ENCODE measurements around the gene CCM2L. TPM values are rescaled to one million over a fixed set of nuclear protein-coding genes. Genes with fewer than 3 reads are reported as not detected.

CCM2L gene
- polyA plus RNA-seq, 1 donor: 5.2 TPM

DNA sequence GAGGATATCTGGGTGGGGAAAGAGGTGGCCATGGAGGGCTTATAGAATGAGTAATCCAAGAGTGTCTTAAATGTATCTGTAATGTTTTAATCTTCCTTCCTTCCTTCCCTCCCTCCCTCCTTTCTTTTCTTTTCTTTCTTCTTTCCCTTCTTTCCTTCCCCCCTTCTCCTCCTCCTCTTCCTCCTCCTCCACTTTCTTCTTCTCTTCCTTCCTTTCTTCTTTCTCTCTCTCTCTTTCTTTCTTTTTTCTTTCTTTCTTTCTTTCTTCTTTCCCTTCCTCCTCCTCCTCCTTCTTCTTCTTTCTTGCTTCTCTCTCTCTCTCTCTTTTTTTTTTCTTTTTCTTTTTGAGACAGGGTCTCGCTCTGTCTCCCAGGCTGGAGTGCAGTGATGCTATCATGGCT lies 49.0 kb downstream of the CCM2L start:
- DNase-seq: no peak

GRCh38 chr20:32062776-32063170 lies 52.5 kb downstream of the CCM2L start:
- no peak for DNase-seq

DNA sequence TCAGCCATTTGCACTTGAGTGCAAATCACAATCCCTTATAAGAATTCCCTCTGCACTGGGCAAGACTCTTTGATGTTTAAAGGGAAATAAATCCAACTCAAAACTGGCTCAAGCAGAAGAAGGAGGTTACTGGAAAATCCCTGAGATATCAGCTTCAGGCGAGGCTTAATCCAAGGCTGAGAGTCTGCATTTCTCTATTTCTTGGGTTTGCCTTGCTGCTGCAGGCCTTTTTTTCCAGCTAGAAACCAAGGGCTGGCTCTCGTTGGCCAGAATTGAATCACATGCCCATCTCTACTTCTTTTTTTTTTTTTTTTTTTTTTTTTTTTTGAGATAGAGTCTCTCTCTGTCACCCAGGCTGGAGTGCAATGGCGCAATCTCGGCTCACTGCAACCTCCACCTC lies 53.5 kb downstream of the CCM2L start:
- DNase-seq: no peak

GRCh38 chr20:32064667-32065066 lies 54.4 kb downstream of the CCM2L start:
- DNase-seq: peak; percentile 52

GRCh38 chr20:32067234-32067821 lies 57.1 kb downstream of the CCM2L start:
- no peak for DNase-seq

GRCh38 chr20:32068174-32068573 lies 57.9 kb downstream of the CCM2L start:
- no peak for DNase-seq

- no peak for DNase-seq
These were observed 59.5 kb downstream of the CCM2L start for GRCh38 chr20:32069711-32070110.

DNA sequence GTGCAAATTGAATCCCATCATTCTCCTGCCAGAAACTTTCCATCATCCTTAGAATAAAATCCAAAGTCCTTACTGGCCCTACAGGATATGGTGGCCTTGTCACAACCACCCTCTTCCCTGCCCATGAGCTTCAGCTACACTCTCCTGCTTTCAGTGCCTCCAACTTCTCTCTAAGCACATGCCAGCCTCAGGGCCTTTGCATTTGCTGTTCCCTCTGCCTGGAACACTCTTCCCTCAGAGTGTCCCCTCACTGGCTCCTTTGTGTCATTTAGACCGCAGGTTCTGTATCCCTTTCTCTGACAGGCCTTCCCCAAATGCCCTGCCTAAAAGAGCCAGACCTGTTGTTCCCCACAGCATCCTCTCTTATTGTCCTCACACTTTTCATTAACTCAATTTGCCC lies 60.0 kb downstream of the CCM2L start:
- DNase-seq: no peak

DNA sequence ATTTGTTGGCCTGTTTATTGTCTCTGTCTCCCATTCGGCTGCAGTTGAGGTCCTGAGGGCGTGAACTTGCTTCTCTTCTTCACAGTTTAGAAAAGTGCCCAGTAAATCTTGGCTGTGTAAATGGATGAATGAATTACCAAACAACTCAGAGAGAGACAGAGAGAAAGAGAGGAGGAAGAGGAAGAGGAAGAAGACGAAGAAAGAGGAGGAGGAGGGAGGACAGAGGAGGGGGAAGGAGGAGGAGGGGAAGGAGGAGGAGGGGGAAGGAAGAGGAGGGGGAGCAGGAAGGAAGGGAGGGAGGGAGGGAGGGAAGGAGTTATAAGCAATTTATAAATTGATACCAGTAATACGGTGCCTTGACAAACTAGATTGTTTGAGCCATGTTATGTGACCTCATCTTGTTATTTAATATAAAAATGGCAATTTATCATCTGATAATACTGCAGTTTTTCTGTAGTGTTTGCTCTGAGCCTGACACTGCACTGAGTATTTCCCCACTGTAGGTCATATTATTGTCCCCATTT lies 60.5 kb downstream of the CCM2L start:
- no peak for DNase-seq

DNA sequence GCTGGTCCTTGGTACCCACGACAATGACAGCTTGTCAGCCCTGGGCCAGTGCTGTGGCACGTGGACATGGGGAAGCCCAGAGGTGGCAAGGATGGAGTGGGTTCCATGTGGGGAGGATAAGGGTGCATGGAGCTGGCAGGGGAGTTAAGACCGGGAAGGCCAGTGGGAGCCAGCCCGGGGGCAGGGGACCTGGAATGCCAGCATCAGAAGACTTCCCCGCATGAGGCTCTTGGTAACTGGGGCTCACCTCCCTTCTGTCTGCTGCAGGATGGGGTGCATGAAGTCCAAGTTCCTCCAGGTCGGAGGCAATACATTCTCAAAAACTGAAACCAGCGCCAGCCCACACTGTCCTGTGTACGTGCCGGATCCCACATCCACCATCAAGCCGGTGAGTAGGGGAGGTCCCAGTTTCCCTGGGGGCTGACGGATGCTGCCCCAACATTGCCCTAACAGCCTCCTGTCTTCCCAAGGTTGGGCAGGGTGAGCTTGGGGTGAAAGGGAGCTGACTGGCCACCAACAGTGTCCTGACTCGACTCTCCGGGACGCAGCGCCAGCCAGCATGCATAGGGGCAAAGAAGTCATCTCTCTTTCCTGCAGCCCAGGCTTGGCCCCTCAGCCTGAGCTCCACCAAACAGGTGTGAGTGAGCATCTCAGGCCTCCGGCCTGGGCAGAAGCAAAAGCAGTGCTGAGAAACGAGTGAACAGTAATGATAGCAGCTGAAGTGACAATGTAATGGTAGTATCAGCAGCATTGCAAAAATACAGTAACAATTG lies 61.3 kb downstream of the CCM2L start:
- DNase-seq: no peak

- no peak for DNase-seq
These were observed 62.0 kb downstream of the CCM2L start for GRCh38 chr20:32072168-32072750.

DNA sequence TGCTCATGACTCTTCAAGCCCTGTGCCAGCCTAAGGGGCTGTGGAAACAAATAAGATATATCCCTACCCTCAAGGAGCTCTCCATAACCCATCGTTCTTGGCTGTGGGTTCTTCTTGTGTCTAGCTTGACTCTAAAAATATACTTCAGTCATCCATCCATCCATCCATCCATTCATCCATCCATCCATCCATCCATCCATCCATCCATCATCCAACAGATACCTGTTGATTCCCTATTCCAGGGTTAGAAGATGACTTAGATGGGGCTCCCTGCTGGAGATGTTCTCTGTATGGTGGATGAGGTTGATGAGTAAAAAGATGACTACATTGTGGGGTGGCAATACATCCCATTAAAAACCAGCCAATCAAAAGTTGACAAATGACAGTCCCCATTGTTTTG lies 65.3 kb downstream of the CCM2L start:
- DNase-seq: no peak

GRCh38 chr20:32077190-32077589 lies 67.0 kb downstream of the CCM2L start:
- no peak for DNase-seq

GRCh38 chr20:32078322-32078721 lies 68.1 kb downstream of the CCM2L start:
- no peak for DNase-seq

DNA sequence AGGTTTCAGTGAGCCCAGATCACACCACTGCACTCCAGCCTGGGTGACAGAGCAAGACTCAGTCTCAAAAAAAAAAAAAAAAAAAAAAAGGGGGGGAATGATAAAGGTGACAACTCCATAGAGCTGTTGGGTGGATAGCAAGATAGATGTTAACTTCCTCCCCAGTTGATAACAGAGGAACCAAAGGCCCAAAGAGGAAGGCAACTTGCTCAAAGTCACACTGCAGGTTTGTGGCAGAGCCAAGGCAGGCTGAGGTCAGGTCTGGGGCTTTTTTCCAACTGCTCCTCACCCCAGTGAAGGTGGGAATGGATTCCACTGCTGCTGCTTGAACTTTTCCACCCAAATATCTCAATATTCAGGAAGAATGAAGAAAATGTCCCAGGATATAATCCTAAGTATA lies 68.6 kb downstream of the CCM2L start:
- no peak for DNase-seq

DNA sequence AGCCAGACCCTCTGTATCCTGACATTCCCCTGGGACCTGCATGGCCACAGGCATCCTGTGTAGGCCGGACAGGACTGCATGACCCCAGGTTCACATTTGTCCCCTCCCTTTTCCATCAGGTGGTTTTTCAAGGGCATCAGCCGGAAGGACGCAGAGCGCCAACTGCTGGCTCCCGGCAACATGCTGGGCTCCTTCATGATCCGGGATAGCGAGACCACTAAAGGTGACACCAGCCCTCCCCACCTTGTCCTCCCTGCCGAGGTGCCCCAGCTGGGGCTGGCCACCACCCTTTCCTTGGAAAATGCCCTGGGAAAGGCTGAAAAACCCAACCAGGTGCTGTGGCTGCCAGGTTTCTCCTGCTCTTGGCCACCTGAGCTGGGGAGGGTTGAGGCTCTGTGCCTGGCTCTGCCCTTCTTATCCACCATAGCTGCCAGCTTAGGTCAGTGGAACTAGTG lies 69.4 kb downstream of the CCM2L start:
- no peak for DNase-seq

GRCh38 chr20:32080783-32081182 lies 70.5 kb downstream of the CCM2L start:
- DNase-seq: no peak

Other genes starting within 250 kb of the CCM2L start
- 0.76 TPM for gene MYLK2, start 191.1 kb upstream of the CCM2L start, polyA plus RNA-seq (ENCODE audit: insufficient read length)
- gene FOXS1, start 164.8 kb upstream of the CCM2L start, polyA plus RNA-seq (ENCODE audit: insufficient read length): 3.9 TPM
- 16.0 TPM for gene DUSP15, start 139.9 kb upstream of the CCM2L start, polyA plus RNA-seq (ENCODE audit: insufficient read length)
- 5.5 TPM for gene TTLL9, start 139.8 kb upstream of the CCM2L start, polyA plus RNA-seq (ENCODE audit: insufficient read length)
- gene PDRG1, start 58.4 kb upstream of the CCM2L start, polyA plus RNA-seq (ENCODE audit: insufficient read length): 19.6 TPM
- 0.35 TPM for gene XKR7, start 42.3 kb upstream of the CCM2L start, polyA plus RNA-seq (ENCODE audit: insufficient read length)
- gene HCK, start 41.8 kb downstream of the CCM2L start, polyA plus RNA-seq (ENCODE audit: insufficient read length): 1.8 TPM
- 72.0 TPM for gene TM9SF4, start 99.3 kb downstream of the CCM2L start, polyA plus RNA-seq (ENCODE audit: insufficient read length)
- 23.2 TPM for gene PLAGL2, start 197.3 kb downstream of the CCM2L start, polyA plus RNA-seq (ENCODE audit: insufficient read length)
- gene POFUT1, start 197.4 kb downstream of the CCM2L start, polyA plus RNA-seq (ENCODE audit: insufficient read length): 42.3 TPM